ENCODE data around the gene OLFM1. TPM values are rescaled to one million over a fixed set of nuclear protein-coding genes. Genes with fewer than 3 reads are reported as not detected.
A peak's percentile ranks its signal among the peaks of the same experiment; 100 is the strongest.

The OLFM1 gene
- total RNA-seq, 2 donors from 2014 or later: 11.0 to 23.2 TPM

GRCh38 chr9:135046739-135047350 is 40.6 kb upstream of the OLFM1 start:
- Histone ChIP-seq H3K27me3 (ENCODE audit: control insufficient read depth, insufficient read depth, low read length, poor library complexity, severe bottlenecking) (no peaks in the 10 kb centered on the region), H3K4me1 (ENCODE audit: control insufficient read depth, insufficient read depth, low read length) (no peaks in the 10 kb centered on the region), H3K4me3 (ENCODE audit: low read length) (no peak overlapping the region), H3K27ac (ENCODE audit: low read depth, low read length) (no peak overlapping the region), H3K9me3 (ENCODE audit: control insufficient read depth, low read length) (no peaks in the 10 kb centered on the region), H3K36me3 (ENCODE audit: control insufficient read depth, insufficient read depth, low read length) (no peaks in the 10 kb centered on the region), H3K9ac (ENCODE audit: extremely low read depth, low read length, poor library complexity, severe bottlenecking) (no peak overlapping the region)
- WGBS, 2 experiments (ENCODE audit: insufficient coverage in 1 of 2, insufficient read length in 1 of 2): 90 to 98% methylated on average over 9 to 12 of the region's 12 CpGs
- no peak for TF ChIP-seq CTCF (conservative IDR thresholded peaks at IDR 0.05)
- Mint-ChIP-seq H3K9me3 (no peaks in the 10 kb centered on the region), H3K4me3 (no peak overlapping the region), H3K4me1 (no peaks in the 10 kb centered on the region), H3K27me3 (ENCODE audit: insufficient read depth) (no peaks in the 10 kb centered on the region), H3K36me3 (ENCODE audit: low read depth) (no peaks in the 10 kb centered on the region), H3K27ac (no peak overlapping the region)
- DNase-seq: peak; percentile 26

DNA sequence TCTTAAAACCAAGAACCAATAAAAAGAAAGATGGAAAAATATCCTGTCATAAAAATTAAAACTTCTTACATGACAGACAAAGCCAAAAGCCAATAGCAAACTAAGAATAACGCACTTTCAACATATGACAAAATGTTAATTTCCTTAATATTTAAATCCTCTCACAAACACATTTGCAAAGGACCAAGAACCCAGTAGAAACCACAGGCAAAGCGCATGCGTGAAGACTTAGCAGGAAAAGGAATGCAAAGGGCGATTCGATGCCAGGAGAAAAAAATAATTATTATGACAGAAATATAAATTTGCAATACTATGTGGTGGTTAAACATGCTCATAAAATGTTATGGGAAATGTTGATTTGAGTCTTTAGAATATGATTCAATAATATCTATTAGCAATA is 39.9 kb upstream of the OLFM1 start:
- DNase-seq: no peak
- TF ChIP-seq CTCF (conservative IDR thresholded peaks at IDR 0.05): no peak
- Histone ChIP-seq H3K27me3 (ENCODE audit: control insufficient read depth, insufficient read depth, low read length, poor library complexity, severe bottlenecking) (no peaks in the 10 kb centered on the region), H3K9me3 (ENCODE audit: control insufficient read depth, low read length) (no peaks in the 10 kb centered on the region), H3K9ac (ENCODE audit: extremely low read depth, low read length, poor library complexity, severe bottlenecking) (no peak overlapping the region), H3K27ac (ENCODE audit: low read depth, low read length) (no peak overlapping the region), H3K4me1 (ENCODE audit: control insufficient read depth, insufficient read depth, low read length) (no peaks in the 10 kb centered on the region), H3K36me3 (ENCODE audit: control insufficient read depth, insufficient read depth, low read length) (no peaks in the 10 kb centered on the region), H3K4me3 (ENCODE audit: low read length) (no peak overlapping the region)
- Mint-ChIP-seq H3K4me1 (no peaks in the 10 kb centered on the region), H3K27ac (no peak overlapping the region), H3K36me3 (ENCODE audit: low read depth) (no peaks in the 10 kb centered on the region), H3K4me3 (no peak overlapping the region), H3K27me3 (ENCODE audit: insufficient read depth) (no peaks in the 10 kb centered on the region), H3K9me3 (peaks cover 1% of the 10 kb centered on the region)
- 98% methylated on average over 5 of the region's 5 CpGs; no CpG with 5 or more reads in 1 of the 2 experiments for WGBS, 2 experiments (ENCODE audit: insufficient coverage in 1 of 2, insufficient read length in 1 of 2)

DNA sequence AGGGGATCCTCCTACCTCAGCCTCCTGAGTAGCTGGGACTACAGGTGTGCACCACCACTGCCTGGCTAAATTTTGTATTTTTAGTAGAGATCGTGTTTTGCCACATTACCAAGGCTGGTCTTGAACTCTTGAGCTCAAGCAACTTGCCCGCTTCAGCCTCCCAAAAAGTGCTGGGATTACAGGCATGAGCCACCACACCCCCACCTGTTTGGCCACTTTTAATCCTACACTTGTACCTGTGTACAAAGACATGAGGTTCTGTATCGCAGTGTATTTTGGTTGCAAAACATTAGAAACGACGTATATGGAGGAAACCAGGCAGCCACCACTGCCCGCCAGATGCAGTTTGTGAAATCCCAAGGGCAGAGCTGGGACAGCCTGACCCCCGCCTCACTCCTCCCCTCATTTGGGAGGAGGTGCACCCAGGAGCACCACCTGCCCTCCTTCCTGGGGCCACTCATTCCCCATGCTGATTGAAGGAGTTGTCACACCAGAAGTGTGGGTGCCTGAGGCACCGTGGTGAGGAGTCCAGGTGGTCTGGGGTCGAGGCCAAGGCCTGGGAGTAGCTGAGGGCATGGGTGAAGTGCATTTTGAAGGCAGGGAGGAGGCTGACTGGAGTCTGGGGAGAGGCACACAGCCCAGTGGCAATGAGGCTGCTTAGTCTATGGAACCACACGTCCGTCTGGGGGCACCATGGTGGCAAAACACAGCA is 39.3 kb upstream of the OLFM1 start:
- H3K36me3 Mint-ChIP-seq (ENCODE audit: low read depth): no peaks in the 10 kb centered on the region
- H3K27ac ChIP-seq (ENCODE audit: low read depth, low read length): no peak overlapping the region
- no peaks in the 10 kb centered on the region for H3K4me1 ChIP-seq (ENCODE audit: control insufficient read depth, insufficient read depth, low read length)
- whole genome bisulfite sequencing, 2 experiments (ENCODE audit: insufficient coverage in 1 of 2, insufficient read length in 1 of 2): 88 to 91% methylated on average over 6 to 11 of the region's 11 CpGs
- no peaks in the 10 kb centered on the region for H3K4me1 Mint-ChIP-seq
- peak; percentile 2 for DNase-seq
- H3K9ac ChIP-seq (ENCODE audit: extremely low read depth, low read length, poor library complexity, severe bottlenecking): no peak overlapping the region
- H3K9me3 ChIP-seq (ENCODE audit: control insufficient read depth, low read length): no peaks in the 10 kb centered on the region
- no peaks in the 10 kb centered on the region for H3K27me3 ChIP-seq (ENCODE audit: control insufficient read depth, insufficient read depth, low read length, poor library complexity, severe bottlenecking)
- H3K4me3 ChIP-seq (ENCODE audit: low read length): no peak overlapping the region
- H3K36me3 ChIP-seq (ENCODE audit: control insufficient read depth, insufficient read depth, low read length): no peaks in the 10 kb centered on the region
- no peak for TF ChIP-seq CTCF (conservative IDR thresholded peaks at IDR 0.05)
- peaks cover 4% of the 10 kb centered on the region for H3K9me3 Mint-ChIP-seq
- H3K27ac Mint-ChIP-seq: no peak overlapping the region
- no peaks in the 10 kb centered on the region for H3K27me3 Mint-ChIP-seq (ENCODE audit: insufficient read depth)
- H3K4me3 Mint-ChIP-seq: no peak overlapping the region
